CD4-positive, alpha-beta T cell treated with Interleukin-4 for 1 hour (primary cell): ENCODE data around the gene CTNNA2.

Source experiments
- DNase-seq, 2 donors: peaks; one replicate each; pipeline ENCODE4 v3.0.0-alpha.2; 2020 to 2022

Gene CTNNA2

DNA sequence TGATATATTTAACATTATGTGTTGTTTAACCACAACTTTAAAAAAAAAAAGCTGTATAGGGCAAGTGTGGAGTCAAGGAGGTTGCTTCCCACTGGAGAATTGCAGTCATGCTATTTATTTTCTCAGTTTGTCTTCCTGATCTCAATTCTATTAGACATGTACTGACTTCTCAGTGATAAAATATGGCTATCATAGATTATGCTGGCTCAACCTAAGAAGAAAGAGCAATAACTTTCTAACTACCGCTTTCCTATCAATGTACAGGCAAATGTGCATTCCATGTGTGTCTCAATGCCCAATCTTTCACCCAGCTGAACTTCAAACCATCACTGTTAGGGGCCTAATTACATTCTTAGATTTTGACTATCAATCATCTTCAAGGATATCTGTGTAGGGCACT, 201.4 kb downstream of the CTNNA2 start:
- DNase-seq, result no peak

DNA sequence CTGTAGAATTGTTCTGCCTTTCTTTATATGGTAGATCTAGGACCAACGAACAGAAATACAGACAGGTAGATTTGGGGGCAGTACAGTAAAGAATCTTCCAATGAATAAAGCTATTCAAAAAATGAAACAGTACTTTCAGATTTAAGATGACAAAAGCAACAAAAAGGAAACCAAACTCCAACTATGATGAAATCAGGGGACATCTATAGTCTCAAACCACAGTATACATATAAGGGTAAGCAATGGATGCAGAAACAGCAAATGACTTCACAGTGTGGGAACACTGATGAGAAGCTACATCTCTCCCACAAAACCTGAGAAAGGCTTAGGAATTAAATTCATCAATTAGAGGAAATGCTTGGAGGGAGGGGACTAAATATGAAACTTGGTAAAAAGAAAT, 202.5 kb downstream of the CTNNA2 start:
- DNase-seq, result no peak

DNA sequence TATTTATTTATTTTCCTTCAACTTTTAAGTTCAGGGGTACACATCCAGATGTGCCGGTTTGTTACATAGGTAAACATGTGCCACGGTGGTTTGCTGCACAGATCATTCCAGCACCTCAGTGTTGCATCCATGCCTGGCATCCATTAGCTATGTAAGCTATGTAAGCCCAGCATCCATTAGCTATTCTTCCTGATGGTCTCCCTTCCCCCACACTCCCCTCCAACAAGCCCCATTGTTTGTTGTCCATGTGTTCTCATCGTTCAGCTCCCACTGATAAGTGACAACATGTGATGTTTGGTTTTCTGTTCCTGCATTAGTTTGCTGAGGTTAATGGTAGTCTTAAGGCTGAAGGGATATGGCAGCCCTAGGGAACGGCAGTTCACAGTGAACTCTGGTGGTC, 203.4 kb downstream of the CTNNA2 start:
- no peak for DNase-seq

DNA sequence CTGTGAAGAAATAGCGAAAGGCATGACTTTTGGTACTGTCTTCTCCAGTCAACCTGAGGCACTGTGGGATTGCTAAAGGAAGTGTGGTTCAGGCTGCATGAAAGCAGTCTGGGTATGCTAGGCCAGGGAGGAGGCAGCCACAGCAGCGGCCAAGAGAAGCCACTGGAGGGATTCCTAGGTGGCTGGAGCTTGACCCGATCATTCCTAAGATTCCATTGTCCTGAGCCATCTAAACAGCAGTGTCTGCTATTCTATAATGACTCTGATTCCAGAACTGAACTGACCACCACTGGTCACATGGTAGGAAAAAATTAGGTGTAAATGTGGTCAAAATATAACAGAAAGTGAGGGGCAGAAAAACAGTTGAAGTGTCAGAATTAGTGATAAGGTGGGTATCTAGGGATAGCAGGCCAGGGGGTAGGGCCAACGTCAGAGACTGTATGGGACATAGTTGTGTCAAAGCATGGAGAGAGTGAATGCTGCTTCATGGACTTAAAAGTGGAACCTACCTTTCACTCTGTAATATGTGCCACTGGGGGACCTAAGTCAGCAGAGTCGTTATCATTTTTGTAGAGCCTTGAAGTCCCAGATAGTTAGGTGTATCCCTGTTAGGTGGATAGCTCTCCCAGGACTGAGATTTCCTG, 204.6 kb downstream of the CTNNA2 start:
- DNase-seq, result no peak

DNA sequence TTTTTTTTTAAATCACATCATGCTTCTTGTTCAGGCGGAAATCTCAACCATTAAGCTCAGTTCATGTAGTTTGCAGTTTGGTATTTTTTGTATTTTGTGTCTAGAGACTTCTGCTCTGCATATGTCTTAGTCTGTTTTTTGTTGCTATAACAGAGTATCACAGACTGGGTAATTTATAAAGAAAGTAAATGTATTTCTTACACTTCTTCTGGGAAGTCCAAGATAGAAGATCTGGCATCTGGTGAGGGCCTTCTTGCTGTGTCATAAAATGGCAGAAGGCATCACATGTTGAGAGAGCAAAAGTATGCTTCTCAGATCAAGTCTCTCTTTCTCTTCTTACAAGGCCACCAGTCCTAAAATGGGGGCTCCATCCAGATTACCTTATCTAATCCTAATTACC, 208.2 kb downstream of the CTNNA2 start:
- DNase-seq, result no peak

DNA sequence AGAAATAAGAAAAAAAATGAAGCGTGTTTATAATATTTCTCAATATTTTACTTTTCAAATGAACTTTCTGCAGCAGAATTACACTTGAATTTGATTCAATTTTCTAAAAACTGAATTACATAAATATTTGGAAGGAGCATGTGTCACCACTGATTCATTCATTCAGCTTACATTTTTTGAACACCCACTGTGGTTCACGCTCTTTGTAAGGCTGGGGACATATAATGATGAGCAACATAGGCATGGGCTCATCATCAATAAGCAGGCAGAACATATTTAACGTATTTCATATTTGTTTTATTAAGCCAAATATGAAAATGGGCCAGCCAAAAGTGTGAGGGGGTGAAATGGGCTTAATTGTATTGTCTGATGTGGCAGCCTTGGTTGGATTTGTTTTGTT, 209.1 kb downstream of the CTNNA2 start:
- no peak for DNase-seq

DNA sequence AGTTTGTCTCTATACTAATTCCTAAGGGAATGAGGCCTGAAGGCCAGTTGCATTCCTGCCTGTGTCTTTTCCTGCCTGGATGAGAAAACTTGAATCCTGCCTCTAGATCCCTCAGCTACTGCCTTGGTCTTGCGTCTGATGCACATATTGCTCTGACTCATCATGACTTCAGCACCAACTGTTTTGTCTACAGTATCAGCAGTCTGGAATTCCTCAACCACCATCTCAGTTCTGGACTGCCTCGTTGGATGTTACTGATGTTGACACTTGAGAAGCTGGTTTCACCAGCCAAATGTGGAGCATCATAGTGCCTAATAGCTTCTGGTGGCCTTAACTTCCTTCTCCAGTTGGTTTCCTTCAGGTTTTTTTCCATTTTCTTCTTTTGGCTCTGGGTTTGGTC, 211.0 kb downstream of the CTNNA2 start:
- DNase-seq, result no peak

DNA sequence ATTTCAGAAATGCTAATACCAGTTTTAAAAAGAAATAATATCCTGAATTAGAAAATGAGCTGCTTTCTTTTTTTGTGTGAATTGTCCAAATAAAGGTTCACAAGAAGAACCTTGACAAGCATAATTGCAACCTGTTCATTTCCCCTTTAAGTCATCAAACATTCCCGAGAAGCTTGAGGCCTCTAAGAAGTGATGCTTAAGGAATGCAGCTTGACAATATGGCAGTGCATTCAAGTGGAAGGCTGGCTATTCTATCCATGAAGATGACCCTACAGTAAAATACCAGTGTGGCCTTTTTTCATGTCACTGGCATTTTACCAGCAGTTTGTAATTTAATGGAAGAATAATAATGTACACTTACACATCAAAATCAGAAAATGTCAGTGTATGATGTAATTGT, 216.7 kb downstream of the CTNNA2 start:
- DNase-seq, result no peak

DNA sequence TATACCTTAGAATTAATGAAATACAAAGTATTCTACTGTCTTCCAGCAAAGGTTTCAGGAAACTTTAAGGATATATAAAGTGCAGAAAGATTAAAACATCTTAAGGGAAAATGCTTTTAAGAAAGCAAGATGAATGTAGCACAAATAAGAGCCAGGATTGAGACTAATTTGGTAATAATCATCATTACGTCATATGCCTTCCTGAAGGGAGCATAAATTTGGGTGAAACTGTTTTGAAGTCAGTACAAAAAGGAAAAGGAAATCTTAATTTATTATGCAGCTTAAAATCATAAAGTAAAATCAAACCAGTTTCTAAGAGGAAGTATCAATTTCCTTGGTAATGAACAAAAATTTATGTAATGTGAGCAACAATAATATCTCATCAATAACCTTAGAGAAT, 221.7 kb downstream of the CTNNA2 start:
- DNase-seq, result no peak

DNA sequence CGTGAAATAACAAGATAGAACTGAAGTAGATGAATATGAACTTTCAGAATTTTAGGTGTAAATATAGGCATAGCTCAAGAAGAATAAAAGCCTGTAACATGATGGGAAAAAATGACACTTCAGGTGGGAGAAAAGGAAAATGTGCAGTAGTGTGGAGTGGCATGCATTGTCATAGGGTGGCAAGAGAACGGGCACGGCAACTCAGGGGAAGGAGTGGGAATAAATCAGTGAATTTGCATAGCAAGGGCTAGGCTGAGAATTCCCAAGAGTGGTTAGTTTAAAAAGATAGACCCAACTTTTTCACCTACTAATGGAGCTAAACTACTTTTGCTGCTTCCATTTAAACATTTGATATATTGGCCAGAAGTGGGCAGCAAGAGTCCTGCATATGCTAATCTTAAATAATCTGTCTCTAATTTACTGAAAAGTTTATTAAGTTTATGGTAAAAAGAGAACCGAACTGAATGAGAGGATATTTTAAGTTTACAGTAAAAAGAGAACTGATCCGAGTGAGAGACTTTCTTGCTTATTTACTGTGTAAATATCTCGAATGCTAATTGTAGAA, 228.1 kb downstream of the CTNNA2 start:
- no peak for DNase-seq

DNA sequence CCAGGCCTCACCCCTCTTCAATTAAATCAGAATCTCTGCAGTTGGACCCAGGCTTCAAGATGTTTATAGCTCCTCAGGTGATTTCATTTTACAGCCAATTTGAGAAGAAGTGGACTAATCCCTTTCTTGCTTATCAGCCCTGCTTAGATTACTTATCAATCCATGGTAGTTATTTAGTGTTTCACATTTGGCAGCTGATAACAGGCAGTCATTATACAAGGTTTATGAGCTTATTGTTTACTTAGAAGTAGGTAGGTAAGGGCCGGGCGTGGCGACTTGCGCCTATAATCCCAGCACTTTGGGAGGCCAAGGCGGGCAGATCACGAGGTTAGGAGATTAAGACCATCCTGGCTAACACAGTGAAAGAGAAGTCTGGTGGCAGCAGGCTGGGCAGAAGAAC, 237.5 kb downstream of the CTNNA2 start:
- DNase-seq, result no peak

DNA sequence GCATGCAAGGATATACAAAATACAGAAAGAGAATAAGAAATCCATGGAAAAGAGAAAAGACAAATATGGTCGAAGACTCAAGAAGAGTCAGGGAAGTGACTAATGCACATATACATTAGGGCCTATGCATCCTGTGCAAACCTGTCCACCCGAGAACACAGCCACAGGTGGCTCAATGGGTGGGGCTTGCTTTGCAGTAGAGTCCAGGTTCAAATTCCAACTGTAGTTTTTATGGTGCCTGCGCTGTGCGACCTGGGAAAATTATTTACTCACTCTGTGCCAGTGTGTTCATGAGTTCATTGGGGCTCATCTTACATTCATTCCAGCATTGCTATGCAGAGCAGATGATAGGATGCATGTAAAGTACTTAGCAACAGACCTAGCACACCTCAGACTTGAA, 244.7 kb downstream of the CTNNA2 start:
- no peak for DNase-seq

DNA sequence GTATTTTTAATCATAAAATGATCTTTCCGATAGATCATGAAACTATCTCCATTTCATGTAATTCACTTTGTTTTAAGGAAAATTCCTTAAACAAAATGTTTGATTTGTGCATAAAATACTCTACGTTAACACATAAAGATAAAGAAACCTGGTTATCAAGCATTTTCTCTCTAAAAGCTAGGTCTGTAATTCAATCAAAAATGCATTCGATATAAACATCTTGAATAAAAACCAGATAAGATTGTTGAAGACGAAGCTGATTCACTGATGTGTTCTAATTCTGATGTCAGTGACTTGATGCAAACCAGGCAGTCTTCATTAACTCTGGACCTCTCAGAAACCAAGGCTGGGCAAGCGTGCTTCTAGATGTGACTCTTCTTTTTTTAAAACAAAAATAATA, 245.2 kb downstream of the CTNNA2 start:
- no peak for DNase-seq

DNA sequence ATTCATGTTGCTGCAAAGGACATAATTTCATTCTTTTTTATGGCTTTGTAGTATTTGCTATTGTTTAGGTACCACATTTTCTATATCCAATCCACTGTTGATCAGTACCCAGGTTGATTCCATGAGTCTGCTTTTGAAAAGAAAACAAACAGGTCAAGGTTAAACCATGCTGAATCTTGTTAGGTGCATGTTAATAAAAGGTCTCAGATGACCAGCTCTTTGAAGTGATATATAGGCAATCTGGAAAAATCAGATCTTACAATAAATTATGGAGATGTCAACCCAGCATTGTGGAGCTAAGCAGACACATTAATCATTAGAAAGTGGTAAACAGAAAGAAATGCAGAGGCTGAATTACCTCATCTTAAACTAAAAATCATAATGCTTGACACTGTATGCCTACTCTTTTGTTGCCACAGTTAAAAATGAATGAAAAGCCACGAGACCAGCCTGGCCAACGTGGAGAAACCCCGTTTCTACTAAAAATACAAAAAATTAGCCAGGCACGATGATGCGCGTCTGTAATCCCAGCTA, 246.0 kb downstream of the CTNNA2 start:
- no peak for DNase-seq

DNA sequence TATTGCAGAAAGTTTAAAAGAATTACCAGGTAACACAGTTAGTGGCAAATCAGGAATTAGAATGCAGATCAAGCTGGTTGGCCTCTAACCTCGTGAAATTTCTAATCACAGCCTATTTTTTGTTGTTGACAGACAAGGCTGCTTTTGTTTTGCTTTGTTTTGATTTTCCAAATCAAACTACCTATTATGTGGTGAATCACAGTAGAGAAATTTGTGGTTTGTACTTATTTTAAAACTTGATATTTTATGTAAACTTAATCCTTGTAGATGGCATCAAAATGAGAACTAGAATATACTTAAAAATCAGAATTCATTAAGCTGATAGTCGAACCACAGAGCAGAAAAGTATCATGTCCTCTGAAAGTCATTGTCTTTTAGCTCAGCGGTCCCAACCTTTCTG, 258.1 kb downstream of the CTNNA2 start:
- no peak for DNase-seq

DNA sequence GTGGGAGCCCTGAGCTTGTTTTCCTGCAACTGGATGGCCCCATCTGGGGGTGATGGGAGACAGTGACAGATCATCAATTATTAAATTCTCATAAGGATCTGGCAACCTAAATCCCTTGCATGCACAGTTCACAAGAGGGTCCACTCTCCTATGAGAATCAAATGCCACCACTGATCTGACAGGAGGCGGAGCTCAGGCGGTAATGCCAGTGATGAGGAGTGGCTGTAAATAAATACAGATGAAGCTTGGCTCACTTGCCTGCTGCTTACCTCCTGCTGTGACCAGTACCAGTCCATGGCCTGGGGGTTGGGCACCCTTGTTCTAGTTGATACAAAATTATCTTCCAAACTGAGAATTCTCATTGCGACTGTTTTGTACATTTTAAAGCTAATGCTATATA, 258.6 kb downstream of the CTNNA2 start:
- no peak for DNase-seq

DNA sequence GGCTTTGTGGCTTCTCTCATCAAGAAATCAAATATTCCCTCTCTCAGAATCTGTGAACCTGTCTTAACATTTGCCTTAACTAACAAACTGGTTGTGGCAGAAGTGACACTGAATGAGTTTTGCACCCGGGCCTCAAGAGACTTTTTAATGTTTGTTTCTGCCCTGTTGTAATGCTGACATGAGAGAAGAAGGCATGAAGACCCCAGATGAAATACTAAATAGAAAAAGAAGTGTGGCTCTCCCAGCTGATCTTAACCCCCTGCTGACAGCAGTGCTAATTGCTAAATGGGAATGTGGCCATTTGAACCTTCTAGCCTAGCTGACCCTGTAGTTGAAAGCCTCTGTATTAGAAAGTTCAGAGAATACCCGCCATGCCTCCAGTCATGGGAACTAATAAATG, 261.2 kb downstream of the CTNNA2 start:
- no peak for DNase-seq

DNA sequence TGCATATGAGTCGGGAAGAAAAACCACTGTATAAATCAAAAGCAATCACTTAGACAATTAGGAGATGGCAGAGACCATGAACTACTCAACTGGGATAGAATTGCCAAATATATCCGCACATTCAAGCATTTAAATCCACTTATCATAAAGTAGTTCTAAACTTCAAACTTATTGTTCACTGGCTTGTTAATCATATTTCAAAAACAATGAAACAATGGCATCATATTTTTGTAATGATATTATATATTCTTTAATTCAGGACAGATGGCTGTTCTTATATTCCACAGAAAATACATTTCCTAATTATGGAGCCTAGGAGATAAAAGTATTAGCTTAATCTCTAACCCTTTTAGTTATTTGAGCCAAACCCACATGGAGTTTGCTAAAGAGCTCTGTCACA, 263.6 kb downstream of the CTNNA2 start:
- DNase-seq, result no peak

DNA sequence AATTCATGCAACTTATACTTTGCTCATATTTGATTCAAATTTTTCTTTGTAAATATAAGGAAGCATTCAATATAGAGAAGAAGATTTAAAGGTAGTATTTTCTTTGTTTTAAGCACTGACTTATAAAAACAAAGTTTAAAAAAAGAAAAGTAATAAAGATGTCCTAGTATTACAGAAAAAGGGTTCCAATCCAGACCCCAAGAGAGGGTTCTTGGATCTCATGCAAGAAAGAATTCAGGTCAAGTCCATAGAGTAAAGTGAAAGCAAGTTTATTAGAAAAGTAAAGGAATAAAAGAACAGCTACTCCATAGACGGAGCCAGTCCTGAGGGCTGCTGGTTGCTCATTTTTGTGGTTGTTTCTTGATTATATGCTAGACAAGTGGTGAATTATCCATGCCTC, 267.9 kb downstream of the CTNNA2 start:
- DNase-seq, result no peak

DNA sequence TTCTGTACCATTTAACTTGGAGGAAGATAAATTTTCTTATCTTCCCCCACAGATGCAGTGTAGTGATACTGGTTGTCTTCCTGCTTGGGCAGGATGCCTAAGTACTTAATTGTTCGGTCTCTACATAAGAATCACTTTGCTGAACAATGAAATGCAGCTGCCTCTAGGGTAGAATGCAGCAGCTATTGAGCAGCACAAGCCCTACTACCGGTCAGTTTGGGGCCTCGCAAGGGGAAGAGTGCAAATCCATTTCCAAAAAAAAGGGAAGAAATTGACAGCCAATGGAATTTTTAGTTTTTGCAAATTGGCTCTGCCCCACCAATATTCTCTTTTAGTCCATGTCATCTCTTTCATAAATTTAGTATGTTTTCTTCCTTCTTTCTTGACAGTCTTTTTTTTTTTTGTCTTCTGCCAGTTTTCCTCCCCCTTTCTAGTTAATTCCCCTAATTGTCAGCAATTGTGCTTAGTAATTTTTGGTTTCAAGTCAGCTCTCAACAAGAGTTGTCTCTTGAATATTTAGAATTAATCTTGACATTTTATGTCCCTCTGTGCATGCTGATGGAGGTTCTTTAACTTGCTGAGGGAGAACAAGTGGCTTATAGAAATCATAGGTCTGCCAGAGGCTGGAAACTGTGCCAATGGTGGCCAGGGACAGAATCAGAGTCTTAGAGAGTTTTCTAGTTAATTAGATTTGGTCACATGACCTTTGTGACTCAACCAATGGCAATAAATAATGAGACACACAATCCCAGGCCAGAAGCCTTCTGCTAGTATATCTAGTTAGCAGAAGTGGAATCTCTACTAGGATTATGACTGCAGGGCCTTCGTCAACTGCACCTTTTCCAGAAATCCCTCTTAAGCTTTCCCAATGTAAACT, 270.0 kb downstream of the CTNNA2 start:
- DNase-seq, result no peak

DNA sequence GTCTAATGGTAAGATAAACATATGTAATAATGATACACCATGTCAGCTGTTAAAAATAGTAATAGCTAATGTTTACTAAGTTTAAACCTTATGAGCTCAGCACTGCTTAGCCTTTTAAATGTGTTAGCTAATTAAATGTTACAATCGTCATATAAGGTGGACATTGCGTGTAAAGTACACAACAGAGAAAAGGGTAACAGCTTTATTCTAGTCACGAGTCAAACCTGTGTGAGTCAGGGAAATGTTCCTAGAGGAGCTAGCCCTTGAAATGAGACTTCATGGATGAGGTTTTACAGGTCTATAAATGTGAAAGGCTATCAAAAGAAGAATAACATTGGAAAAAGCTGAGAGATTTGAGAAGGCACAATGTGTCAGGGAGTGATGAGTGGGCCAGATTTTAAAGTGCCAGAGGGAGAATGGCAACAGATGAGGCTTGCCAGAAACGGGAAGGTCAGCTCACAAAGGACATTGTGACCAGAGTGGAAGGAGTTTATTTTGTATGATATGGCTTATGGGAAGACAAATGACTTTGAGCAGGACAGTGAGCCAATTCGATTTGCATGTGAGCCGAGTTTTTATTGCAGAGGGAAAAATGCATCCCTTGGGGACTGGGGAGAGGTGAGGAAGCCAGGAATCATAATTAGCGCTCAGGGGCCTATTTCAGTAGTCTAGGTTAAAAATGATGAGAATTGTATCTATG, 276.3 kb downstream of the CTNNA2 start:
- DNase-seq, result no peak

DNA sequence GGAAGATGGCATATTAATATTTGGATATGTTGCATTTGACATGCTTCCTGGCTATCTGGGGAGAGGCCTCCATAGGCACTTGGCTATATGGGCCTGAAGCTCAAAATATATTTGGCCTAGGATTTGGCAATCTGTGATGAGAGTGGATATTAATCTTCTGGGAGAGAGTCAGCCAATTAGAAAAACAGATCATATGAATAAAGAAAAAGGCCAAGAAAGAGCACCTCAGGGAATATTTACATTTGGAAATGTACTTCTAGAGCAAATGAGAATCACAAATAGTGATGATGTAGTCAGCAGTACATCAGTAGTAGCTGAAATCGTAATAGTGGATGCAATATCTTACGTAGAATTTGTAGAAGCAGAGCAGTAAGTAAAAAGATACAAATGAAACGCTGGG, 277.0 kb downstream of the CTNNA2 start:
- DNase-seq, result no peak

DNA sequence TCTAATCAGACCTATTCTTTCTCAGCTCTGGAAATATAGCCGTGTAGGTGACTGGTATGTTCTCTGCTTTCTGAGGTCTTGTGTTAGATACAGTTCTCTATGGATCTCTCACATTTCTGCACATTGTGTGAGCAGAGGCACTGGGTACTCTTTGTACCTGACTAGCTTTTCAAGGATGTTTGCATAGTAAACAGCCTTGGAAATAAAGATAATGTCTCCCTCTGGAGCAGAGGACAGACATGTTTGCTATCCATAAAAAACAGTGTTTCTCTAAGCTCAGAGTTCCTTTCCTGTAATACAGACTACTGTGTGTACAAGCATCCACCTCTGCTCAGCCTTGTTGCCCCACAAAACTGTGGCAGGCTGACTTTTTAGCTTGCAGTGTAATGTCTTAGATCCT, 279.2 kb downstream of the CTNNA2 start:
- no peak for DNase-seq

DNA sequence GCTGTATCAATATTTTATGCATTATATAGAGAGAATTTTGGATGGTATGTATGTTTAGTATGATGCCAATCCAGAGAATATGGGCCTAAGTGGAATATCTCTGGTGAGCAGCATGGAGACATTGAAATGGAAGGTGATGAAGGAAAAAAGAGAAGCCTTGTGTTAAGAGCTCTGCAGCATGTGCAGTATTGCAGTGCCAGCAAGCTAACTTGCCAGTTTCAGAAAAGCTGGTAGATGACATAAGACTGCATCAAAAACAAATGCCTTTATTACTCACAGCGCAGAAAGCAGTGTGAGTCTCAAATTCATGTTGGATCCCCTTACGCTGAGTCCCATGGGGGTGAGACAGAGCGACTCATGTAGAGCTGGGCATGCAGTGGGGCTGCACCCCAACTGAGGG, 280.2 kb downstream of the CTNNA2 start:
- no peak for DNase-seq
